HepG2 (cell line): Measurements from ENCODE around the gene GCC1. TPM values are rescaled to one million over a fixed set of nuclear protein-coding genes. Genes with fewer than 3 reads are reported as not detected.

Source experiments
- ATAC-seq: fragments of 200-7000 bp; cut with Tn5 transposase; 3 replicates; pipeline ENCODE4 v1.9.1; 2020; ENCODE audit warnings: mild to moderate bottlenecking, moderate library complexity
- BruUV-seq: library from RNA; stranded (reverse); fragments of 400-500 nt; replicated peaks from 2 replicates; lab custom pipeline; 2021; lab: Mats Ljungman, UMichigan
- CTCF ChIA-PET: fragments of 300-600 bp; formaldehyde crosslinking; extraction: SDS; loops from one replicate; lab custom pipeline; 2021; ENCODE audit warnings: low total read pairs, inconsistent platforms, low intra/inter-chr PET ratio; lab: Yijun Ruan, JAX
- POLR2A ChIA-PET: fragments of 350-600 bp; sonication (Branson Sonifier 250); formaldehyde crosslinking; loops from one replicate; lab custom pipeline; 2020; ENCODE audit warnings: antibody characterized with exemption, inconsistent platforms; lab: Yijun Ruan, JAX
- DNase-seq: peaks from one replicate; pipeline ENCODE4 v3.0.0-alpha.2; 2015; ENCODE audit warnings: low spot score
- FAIRE-seq: peaks from 3 replicates; lab custom pipeline; 2011; peaks lifted over from hg19 to GRCh38; lab: Jason Lieb, UNC
- H2AFZ ChIP-seq: one replicate; pipeline ENCODE4 v1.6.1; 2011; ENCODE audit warnings: low read length, inconsistent platforms
- H3K27ac ChIP-seq: fragments of 300-600 bp; 3 replicates; pipeline ENCODE4 v1.8.0; 2011; ENCODE audit warnings: mixed run types, mild to moderate bottlenecking, mixed read lengths, low read length, inconsistent platforms; ENCODE audit not compliant: insufficient read depth; ENCODE audit errors: extremely low read length
- H3K27me3 ChIP-seq, 2 experiments: fragments of 200-600 bp in 1 of 2; 2 replicates in 1 of 2; 3 replicates in 1 of 2; pipeline versions ENCODE4 v1.6.0 to v1.8.0; 2011; ENCODE audit warnings: low read length in 2 of 2, mild to moderate bottlenecking in 2 of 2, moderate library complexity in 2 of 2, inconsistent platforms in 1 of 2; ENCODE audit not compliant: insufficient read depth in 2 of 2, control insufficient read depth in 1 of 2
- H3K36me3 ChIP-seq, 2 experiments: fragments of 200-600 bp in 1 of 2; replicated peaks in 1 of 2; 2 replicates in 1 of 2; 3 replicates in 1 of 2; pipeline versions ENCODE4 v1.5.1 to v1.8.0; 2011; ENCODE audit warnings: low read length in 2 of 2, inconsistent platforms in 1 of 2; ENCODE audit not compliant: insufficient read depth in 2 of 2, control insufficient read depth in 1 of 2
- H3K4me1 ChIP-seq: 2 replicates; pipeline ENCODE4 v1.5.1; 2012; ENCODE audit warnings: low read length, inconsistent platforms; ENCODE audit not compliant: insufficient read depth
- H3K4me2 ChIP-seq: 2 replicates; pipeline ENCODE4 v1.6.0; 2011; ENCODE audit warnings: low read depth, low read length, inconsistent platforms
- H3K4me3 ChIP-seq, 3 experiments: fragments of 200-600 bp in 1 of 3; sonication (generic), shearing (Covaris generic) in 1 of 3; replicated peaks in 1 of 3; 2 replicates each; pipeline ENCODE4 v1.5.1; 2011 to 2016; ENCODE audit warnings: low read length in 3 of 3, inconsistent platforms in 2 of 3, low read depth in 2 of 3, mild to moderate bottlenecking in 2 of 3, control low read depth in 1 of 3, mixed read lengths in 1 of 3; ENCODE audit not compliant: insufficient read depth in 1 of 3
- H3K79me2 ChIP-seq: one replicate; pipeline ENCODE4 v1.6.1; 2011; ENCODE audit warnings: low read length, inconsistent platforms; ENCODE audit not compliant: insufficient read depth
- H3K9ac ChIP-seq: 2 replicates; pipeline ENCODE4 v1.6.0; 2011; ENCODE audit warnings: mild to moderate bottlenecking, low read depth, low read length, inconsistent platforms; ENCODE audit not compliant: insufficient read depth
- H3K9me3 ChIP-seq: 2 replicates; pipeline ENCODE4 v1.5.1; 2012; ENCODE audit warnings: mild to moderate bottlenecking, low read length
- H4K20me1 ChIP-seq: 2 replicates; pipeline ENCODE4 v1.6.0; 2011; ENCODE audit warnings: inconsistent platforms, mild to moderate bottlenecking, low read length, moderate library complexity; ENCODE audit not compliant: insufficient read depth
- HOXA5 ChIP-seq: sonication (generic); formaldehyde crosslinking; IDR thresholded peaks from 2 replicates; pipeline ENCODE4 v1.4.0; 2020; ENCODE audit warnings: missing genetic modification reagents
- MTERF4 ChIP-seq: sonication (generic); formaldehyde crosslinking; IDR thresholded peaks from 2 replicates; pipeline ENCODE4 v1.8.0; 2023; ENCODE audit warnings: mild to moderate bottlenecking, missing genetic modification reagents
- MTF2 ChIP-seq: sonication (generic); formaldehyde crosslinking; IDR thresholded peaks from 2 replicates; pipeline ENCODE4 v1.5.0; 2020; ENCODE audit warnings: missing genetic modification reagents, borderline replicate concordance
- THAP9 ChIP-seq: sonication (generic); formaldehyde crosslinking; IDR thresholded peaks from 2 replicates; pipeline ENCODE4; 2020; ENCODE audit warnings: missing genetic modification reagents, mild to moderate bottlenecking, borderline replicate concordance
- ZFP37 ChIP-seq: sonication (generic); formaldehyde crosslinking; IDR thresholded peaks from 2 replicates; pipeline ENCODE4 v1.4.0; 2020; ENCODE audit warnings: missing genetic modification reagents, borderline replicate concordance
- ZNF383 ChIP-seq: sonication (generic); formaldehyde crosslinking; IDR thresholded peaks from 2 replicates; pipeline ENCODE4 v1.4.0; 2020; ENCODE audit warnings: missing genetic modification reagents, mild to moderate bottlenecking, borderline replicate concordance
- WGBS: methylation state at CpG from one replicate; pipeline ENCODE4 v1.1.6; 2017; ENCODE audit warnings: low lambda C conversion rate; 5-methylcytosine and 5-hydroxymethylcytosine counted together
- in situ Hi-C: cut with HindIII; loops from 2 replicates; pipeline ENCODE4 v1.10.0; 2017; ENCODE audit warnings: low pct_unique_long_range_greater_than_20kb; ENCODE audit not compliant: extremely low pct_ligation_motif_present
- intact Hi-C: fragments of 100-400 bp; cut with micrococcal nuclease; formaldehyde crosslinking; loops from one replicate; pipeline ENCODE4 v1.10.0; 2022; ENCODE audit not compliant: unreplicated experiment
- polyA plus RNA-seq, 8 experiments: library from polyadenylated mRNA; depleted of rRNA in 3 of 8; stranded (reverse) in 7 of 8; unstranded in 1 of 8; fragments of >200 nt; fragmentation: Illumina TruSeq in 4 of 8; extraction: Trizol in 4 of 8; gene quantifications; 2 replicates each; pipeline versions ENCODE4 v1.2.1 to v1.2.3, GENCODE V29; 2011 to 2016; ENCODE audit warnings: low read depth in 4 of 8, missing spikeins in 1 of 8, mixed read lengths in 1 of 8; ENCODE audit not compliant: insufficient read depth in 1 of 8
- total RNA-seq, 5 experiments: library from RNA; depleted of rRNA; stranded (reverse); fragments of >200 nt; fragmentation: Illumina TruSeq; extraction: Trizol; gene quantifications; 2 replicates each; pipeline ENCODE4 v1.2.3, GENCODE V29; 2016; ENCODE audit warnings: low read depth in 1 of 5

GCC1 gene
- total and polyA plus RNA-seq, 2 of the 13 experiments (the other 11 are each of a cell fraction or from before 2014, with no cell fraction given): 2.5 to 15.3 TPM

DNA sequence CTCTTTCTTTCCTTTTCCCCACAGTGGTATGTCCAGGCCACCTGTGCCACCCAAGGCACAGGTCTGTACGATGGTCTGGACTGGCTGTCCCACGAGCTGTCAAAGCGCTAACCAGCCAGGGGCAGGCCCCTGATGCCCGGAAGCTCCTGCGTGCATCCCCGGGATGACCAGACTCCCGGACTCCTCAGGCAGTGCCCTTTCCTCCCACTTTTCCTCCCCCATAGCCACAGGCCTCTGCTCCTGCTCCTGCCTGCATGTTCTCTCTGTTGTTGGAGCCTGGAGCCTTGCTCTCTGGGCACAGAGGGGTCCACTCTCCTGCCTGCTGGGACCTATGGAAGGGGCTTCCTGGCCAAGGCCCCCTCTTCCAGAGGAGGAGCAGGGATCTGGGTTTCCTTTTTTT, 5.8 kb upstream of the GCC1 start:
- WGBS: 95% methylated on average over 5 of the region's 7 CpGs
- Histone ChIP-seq H3K79me2 (no peaks in the 10 kb centered on the region), H3K4me1 (peaks cover 31% of the 10 kb centered on the region), H3K27me3 (no peaks in the 10 kb centered on the region; a peak in 2 of 5 replicates), H3K9me3 (no peaks in the 10 kb centered on the region), H3K27ac (no peak overlapping the region), H2AFZ (no peak overlapping the region), H3K36me3 (peaks cover 7 to 15% of the 10 kb centered on the region in 2 experiments; a peak in 4 of 5 replicates), H4K20me1 (no peaks in the 10 kb centered on the region), H3K9ac (no peak overlapping the region), H3K4me3 (no peak overlapping the region), H3K4me2 (no peak overlapping the region)
- in situ Hi-C loops (loop anchor here (5.0 kb wide), 1 partner anchor 61 kb away; the partner anchor contains the start of gene SND1), intact Hi-C loops (no loop called here)
- DNase-seq: no peak
- ATAC-seq: no peak
- no TSS peak for BruUV-seq
- ChIA-PET POLR2A (no interaction called here), CTCF (no interaction called here)
- no peak for FAIRE-seq
- no peak for TF ChIP-seq HOXA5 (CRISPR knock-in tag)
- TF ChIP-seq ZFP37 (CRISPR knock-in tag): no peak
- no peak for TF ChIP-seq MTERF4 (CRISPR knock-in tag)
- TF ChIP-seq ZNF383: no peak
- no peak for TF ChIP-seq MTF2 (CRISPR knock-in tag)
- TF ChIP-seq THAP9 (CRISPR knock-in tag): no peak
